ENCODE data around the gene ZNF451. TPM values are rescaled to one million over a fixed set of nuclear protein-coding genes. Genes with fewer than 3 reads are reported as not detected.

The ZNF451 gene
- total RNA-seq, 1 donor from 2014 or later, result 69.3 TPM

DNA sequence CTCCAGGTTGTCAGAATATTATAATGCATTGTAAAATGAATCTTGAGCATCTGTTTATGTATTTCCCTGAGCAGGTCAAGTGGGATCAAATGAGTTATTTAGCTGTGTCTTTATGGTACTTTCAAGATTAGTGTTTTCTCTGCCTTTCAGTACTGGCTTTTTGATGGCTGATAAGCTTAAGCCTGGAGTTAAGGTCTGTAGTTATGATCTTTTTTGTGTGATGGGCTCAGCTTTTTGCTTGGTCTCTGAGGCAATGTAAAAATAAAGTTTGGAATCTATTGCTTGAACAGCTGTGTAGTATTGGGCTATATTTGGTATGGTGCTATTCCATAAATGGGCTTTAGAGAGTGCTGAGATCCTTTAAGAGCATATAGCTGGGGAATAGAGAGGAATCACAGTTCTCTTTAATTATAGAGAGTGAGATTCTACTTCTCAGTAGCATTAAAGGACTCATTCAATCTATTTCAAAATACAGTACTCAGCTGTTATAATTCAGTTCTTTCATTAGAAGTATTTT is 40.7 kb downstream of the ZNF451 start:
- no peak overlapping the region for H3K4me2 ChIP-seq (ENCODE audit: low read length)
- H3K9ac ChIP-seq (ENCODE audit: low read length), result no peak overlapping the region
- Mint-ChIP-seq H3K4me1 (ENCODE audit: low read depth, unreplicated experiment) (no peaks in the 10 kb centered on the region), H3K9me3 (ENCODE audit: unreplicated experiment) (no peaks in the 10 kb centered on the region), H3K36me3 (ENCODE audit: low read depth, unreplicated experiment) (peaks cover 3% of the 10 kb centered on the region), H3K4me3 (ENCODE audit: unreplicated experiment) (no peak overlapping the region), H3K27ac (ENCODE audit: unreplicated experiment) (no peak overlapping the region), H3K27me3 (ENCODE audit: low read depth, unreplicated experiment) (no peaks in the 10 kb centered on the region)
- DNase-seq (ENCODE audit: low read depth) (no peak), FAIRE-seq (no peak)
- no peaks in the 10 kb centered on the region for H4K20me1 ChIP-seq (ENCODE audit: insufficient read depth, low read length)
- no peak overlapping the region for H3K27ac ChIP-seq (ENCODE audit: low read depth, low read length)
- TF ChIP-seq, protein P1, sequence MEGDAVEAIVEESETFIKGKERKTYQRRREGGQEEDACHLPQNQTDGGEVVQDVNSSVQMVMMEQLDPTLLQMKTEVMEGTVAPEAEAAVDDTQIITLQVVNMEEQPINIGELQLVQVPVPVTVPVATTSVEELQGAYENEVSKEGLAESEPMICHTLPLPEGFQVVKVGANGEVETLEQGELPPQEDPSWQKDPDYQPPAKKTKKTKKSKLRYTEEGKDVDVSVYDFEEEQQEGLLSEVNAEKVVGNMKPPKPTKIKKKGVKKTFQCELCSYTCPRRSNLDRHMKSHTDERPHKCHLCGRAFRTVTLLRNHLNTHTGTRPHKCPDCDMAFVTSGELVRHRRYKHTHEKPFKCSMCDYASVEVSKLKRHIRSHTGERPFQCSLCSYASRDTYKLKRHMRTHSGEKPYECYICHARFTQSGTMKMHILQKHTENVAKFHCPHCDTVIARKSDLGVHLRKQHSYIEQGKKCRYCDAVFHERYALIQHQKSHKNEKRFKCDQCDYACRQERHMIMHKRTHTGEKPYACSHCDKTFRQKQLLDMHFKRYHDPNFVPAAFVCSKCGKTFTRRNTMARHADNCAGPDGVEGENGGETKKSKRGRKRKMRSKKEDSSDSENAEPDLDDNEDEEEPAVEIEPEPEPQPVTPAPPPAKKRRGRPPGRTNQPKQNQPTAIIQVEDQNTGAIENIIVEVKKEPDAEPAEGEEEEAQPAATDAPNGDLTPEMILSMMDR (IDR thresholded peaks at IDR 0.05; ENCODE audit: insufficient read depth, low read depth, low read length), result no peak
- no peak for TF ChIP-seq EZH2 (IDR thresholded peaks at IDR 0.05; ENCODE audit: insufficient read depth, low read length)
- no peaks in the 10 kb centered on the region for H3K4me1 ChIP-seq (ENCODE audit: insufficient read depth, low read length)
- no peaks in the 10 kb centered on the region for H3K9me3 ChIP-seq (ENCODE audit: insufficient read depth, low read depth, low read length)
- no peak overlapping the region for H2AFZ ChIP-seq (ENCODE audit: low read depth, low read length)
- H3K4me3 ChIP-seq (ENCODE audit: insufficient read depth, low read depth, low read length), result no peak overlapping the region
- H3K36me3 ChIP-seq (ENCODE audit: insufficient read depth, low read length), result peaks cover 5% of the 10 kb centered on the region
- no peaks in the 10 kb centered on the region for H3K27me3 ChIP-seq (ENCODE audit: insufficient read depth, low read length)
- no peaks in the 10 kb centered on the region for H3K79me2 ChIP-seq (ENCODE audit: insufficient read depth, low read length)

DNA sequence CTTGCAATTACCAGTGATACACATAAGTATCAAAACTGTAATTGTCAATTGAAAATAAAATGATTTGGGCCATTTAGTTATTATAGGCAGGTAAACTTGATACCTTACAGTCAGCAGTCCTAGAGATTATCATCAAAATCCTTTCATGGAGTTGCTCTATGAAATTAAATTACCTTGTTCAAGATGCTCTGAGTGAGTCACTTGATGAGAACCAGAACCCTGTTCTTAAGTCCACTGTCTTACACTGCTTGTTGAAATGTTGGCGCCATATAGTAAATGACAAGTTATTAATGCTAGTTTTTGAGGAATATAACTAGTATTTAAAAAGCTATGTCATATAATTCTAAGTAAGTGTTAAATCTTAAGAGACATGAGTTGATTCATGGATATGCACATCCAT is 45.0 kb downstream of the ZNF451 start:
- TF ChIP-seq, protein P1 (IDR thresholded peaks at IDR 0.05; ENCODE audit: insufficient read depth, low read depth, low read length), result no peak
- no peak for TF ChIP-seq EZH2 (IDR thresholded peaks at IDR 0.05; ENCODE audit: insufficient read depth, low read length)
- Histone ChIP-seq H3K4me3 (ENCODE audit: insufficient read depth, low read depth, low read length) (no peak overlapping the region), H3K4me2 (ENCODE audit: low read length) (no peak overlapping the region), H3K4me1 (ENCODE audit: insufficient read depth, low read length) (no peaks in the 10 kb centered on the region), H4K20me1 (ENCODE audit: insufficient read depth, low read length) (no peaks in the 10 kb centered on the region), H3K36me3 (ENCODE audit: insufficient read depth, low read length) (peaks cover 12% of the 10 kb centered on the region), H2AFZ (ENCODE audit: low read depth, low read length) (no peak overlapping the region), H3K9me3 (ENCODE audit: insufficient read depth, low read depth, low read length) (no peaks in the 10 kb centered on the region), H3K27ac (ENCODE audit: low read depth, low read length) (no peak overlapping the region), H3K9ac (ENCODE audit: low read length) (no peak overlapping the region), H3K27me3 (ENCODE audit: insufficient read depth, low read length) (no peaks in the 10 kb centered on the region), H3K79me2 (ENCODE audit: insufficient read depth, low read length) (no peaks in the 10 kb centered on the region)
- DNase-seq (ENCODE audit: low read depth), result no peak
- no peak overlapping the region for H3K27ac Mint-ChIP-seq (ENCODE audit: unreplicated experiment)
- peaks cover 8% of the 10 kb centered on the region for H3K36me3 Mint-ChIP-seq (ENCODE audit: low read depth, unreplicated experiment)
- no peaks in the 10 kb centered on the region for H3K27me3 Mint-ChIP-seq (ENCODE audit: low read depth, unreplicated experiment)
- H3K4me3 Mint-ChIP-seq (ENCODE audit: unreplicated experiment), result no peak overlapping the region
- H3K4me1 Mint-ChIP-seq (ENCODE audit: low read depth, unreplicated experiment), result no peaks in the 10 kb centered on the region
- FAIRE-seq, result no peak
- H3K9me3 Mint-ChIP-seq (ENCODE audit: unreplicated experiment), result no peaks in the 10 kb centered on the region

DNA sequence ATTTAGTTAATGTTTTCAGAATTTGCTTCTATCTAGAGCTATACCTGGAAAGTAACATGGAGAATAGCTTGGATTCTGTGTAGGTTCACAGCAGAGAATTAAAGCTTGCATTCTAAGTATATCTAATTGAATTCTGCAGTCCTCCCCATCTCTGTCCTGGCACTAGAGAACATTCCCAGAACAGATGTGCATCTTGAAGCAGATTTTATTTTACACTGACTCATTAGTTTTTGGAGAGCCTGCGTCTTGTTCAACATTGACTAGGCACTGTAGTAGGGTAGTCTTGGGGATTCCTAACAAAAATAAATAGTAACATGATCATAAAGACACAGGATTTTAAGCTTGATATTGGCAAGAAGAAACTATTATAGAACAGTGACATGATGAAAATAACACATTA is 45.9 kb downstream of the ZNF451 start:
- Mint-ChIP-seq H3K27ac (ENCODE audit: unreplicated experiment) (no peak overlapping the region), H3K4me3 (ENCODE audit: unreplicated experiment) (no peak overlapping the region), H3K9me3 (ENCODE audit: unreplicated experiment) (no peaks in the 10 kb centered on the region), H3K27me3 (ENCODE audit: low read depth, unreplicated experiment) (no peaks in the 10 kb centered on the region), H3K36me3 (ENCODE audit: low read depth, unreplicated experiment) (peaks cover 8% of the 10 kb centered on the region), H3K4me1 (ENCODE audit: low read depth, unreplicated experiment) (no peaks in the 10 kb centered on the region)
- Histone ChIP-seq H3K9me3 (ENCODE audit: insufficient read depth, low read depth, low read length) (no peaks in the 10 kb centered on the region), H3K4me3 (ENCODE audit: insufficient read depth, low read depth, low read length) (no peak overlapping the region), H3K27ac (ENCODE audit: low read depth, low read length) (no peak overlapping the region), H3K79me2 (ENCODE audit: insufficient read depth, low read length) (no peaks in the 10 kb centered on the region), H2AFZ (ENCODE audit: low read depth, low read length) (no peak overlapping the region), H3K36me3 (ENCODE audit: insufficient read depth, low read length) (peaks cover 12% of the 10 kb centered on the region), H3K27me3 (ENCODE audit: insufficient read depth, low read length) (no peaks in the 10 kb centered on the region), H3K4me1 (ENCODE audit: insufficient read depth, low read length) (no peaks in the 10 kb centered on the region), H4K20me1 (ENCODE audit: insufficient read depth, low read length) (no peaks in the 10 kb centered on the region), H3K9ac (ENCODE audit: low read length) (no peak overlapping the region), H3K4me2 (ENCODE audit: low read length) (no peak overlapping the region)
- FAIRE-seq, result no peak
- DNase-seq (ENCODE audit: low read depth), result no peak
- TF ChIP-seq, protein P1 (IDR thresholded peaks at IDR 0.05; ENCODE audit: insufficient read depth, low read depth, low read length), result no peak
- TF ChIP-seq EZH2 (IDR thresholded peaks at IDR 0.05; ENCODE audit: insufficient read depth, low read length), result no peak

All from astrocyte (in vitro differentiated cells and primary cell).